ENCODE results near the gene WDR86. TPM values are rescaled to one million over a fixed set of nuclear protein-coding genes. Genes with fewer than 3 reads are reported as not detected.

The WDR86 gene
- polyA plus RNA-seq, 1 experiment = 0.04 TPM

GRCh38 chr7:151394076-151395035, 15.5 kb downstream of the WDR86 start:
- Histone ChIP-seq H3K36me3 (ENCODE audit: control insufficient read depth, insufficient read depth, low read length) (no peaks in the 10 kb centered on the region), H3K4me3 (ENCODE audit: low read depth, low read length) (no peak overlapping the region), H3K27me3 (ENCODE audit: control insufficient read depth, insufficient read depth, low read length) (peaks cover 4% of the 10 kb centered on the region; the same call in 1 of the 2 replicates)
- DNase-seq (ENCODE audit: low read depth) = no peak
- POLR2A ChIA-PET = no interaction called here
- TF ChIP-seq, protein P1, sequence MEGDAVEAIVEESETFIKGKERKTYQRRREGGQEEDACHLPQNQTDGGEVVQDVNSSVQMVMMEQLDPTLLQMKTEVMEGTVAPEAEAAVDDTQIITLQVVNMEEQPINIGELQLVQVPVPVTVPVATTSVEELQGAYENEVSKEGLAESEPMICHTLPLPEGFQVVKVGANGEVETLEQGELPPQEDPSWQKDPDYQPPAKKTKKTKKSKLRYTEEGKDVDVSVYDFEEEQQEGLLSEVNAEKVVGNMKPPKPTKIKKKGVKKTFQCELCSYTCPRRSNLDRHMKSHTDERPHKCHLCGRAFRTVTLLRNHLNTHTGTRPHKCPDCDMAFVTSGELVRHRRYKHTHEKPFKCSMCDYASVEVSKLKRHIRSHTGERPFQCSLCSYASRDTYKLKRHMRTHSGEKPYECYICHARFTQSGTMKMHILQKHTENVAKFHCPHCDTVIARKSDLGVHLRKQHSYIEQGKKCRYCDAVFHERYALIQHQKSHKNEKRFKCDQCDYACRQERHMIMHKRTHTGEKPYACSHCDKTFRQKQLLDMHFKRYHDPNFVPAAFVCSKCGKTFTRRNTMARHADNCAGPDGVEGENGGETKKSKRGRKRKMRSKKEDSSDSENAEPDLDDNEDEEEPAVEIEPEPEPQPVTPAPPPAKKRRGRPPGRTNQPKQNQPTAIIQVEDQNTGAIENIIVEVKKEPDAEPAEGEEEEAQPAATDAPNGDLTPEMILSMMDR (IDR thresholded peaks at IDR 0.05; ENCODE audit: insufficient read depth, low read depth, low read length) = no peak
- CTCF ChIA-PET = no interaction called here

DNA sequence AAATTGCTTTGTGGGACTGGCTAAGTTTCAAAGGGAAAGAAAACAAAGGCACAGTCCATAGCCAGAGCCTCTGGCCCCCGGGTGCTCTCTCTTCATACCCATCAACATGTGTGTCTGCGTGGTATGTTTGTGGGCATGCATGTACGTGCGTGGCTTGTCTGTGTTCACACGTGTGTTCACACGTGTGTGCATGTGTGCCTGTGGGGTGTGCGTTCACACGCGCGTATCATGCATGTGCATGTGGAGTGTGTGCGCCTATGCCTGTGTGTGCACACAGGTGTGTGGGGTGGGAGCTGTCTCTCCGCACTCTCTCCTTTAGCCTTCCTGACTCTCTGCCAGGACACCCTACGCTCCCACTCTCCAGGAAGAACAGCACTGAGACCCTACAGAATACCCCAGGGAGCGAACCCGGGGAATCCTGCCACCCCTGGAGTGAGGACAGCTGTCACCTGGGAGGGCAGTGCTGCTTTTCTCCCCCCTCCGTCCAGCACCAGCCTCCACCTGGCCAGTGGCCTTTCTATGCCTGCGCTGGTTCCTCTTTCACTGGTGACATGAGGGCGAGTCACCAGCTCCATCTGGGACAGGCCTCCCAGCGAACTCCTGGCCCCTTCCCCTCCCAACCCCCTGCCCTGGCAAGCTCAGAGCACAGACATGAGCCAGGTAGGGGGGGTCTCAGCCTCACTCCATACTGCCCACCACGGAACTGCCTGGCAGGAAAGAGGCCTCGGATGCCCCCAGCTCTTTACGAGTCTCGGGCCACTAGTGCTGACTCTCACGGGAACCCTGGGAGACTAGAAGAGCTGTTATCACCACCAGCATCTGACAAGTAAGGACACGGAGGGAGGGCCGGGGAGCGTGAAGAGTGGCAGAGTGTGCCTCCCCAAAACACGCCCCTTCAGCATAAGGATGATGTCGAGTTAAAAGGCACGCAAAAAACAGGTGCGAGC, 16.5 kb downstream of the WDR86 start:
- DNase-seq (ENCODE audit: low read depth) = no peak
- TF ChIP-seq, protein P1 (IDR thresholded peaks at IDR 0.05; ENCODE audit: insufficient read depth, low read depth, low read length) = no peak
- H3K27me3 ChIP-seq (ENCODE audit: control insufficient read depth, insufficient read depth, low read length) = peaks cover 4% of the 10 kb centered on the region; the same call in 1 of the 2 replicates
- no peaks in the 10 kb centered on the region for H3K36me3 ChIP-seq (ENCODE audit: control insufficient read depth, insufficient read depth, low read length)
- CTCF ChIA-PET = interaction anchor here (1.0 kb wide), 1 partner anchor 55 kb away, joined by 4 read pairs; no protein-coding TSS in a partner anchor
- no peak overlapping the region for H3K4me3 ChIP-seq (ENCODE audit: low read depth, low read length)
- POLR2A ChIA-PET = no interaction called here

DNA sequence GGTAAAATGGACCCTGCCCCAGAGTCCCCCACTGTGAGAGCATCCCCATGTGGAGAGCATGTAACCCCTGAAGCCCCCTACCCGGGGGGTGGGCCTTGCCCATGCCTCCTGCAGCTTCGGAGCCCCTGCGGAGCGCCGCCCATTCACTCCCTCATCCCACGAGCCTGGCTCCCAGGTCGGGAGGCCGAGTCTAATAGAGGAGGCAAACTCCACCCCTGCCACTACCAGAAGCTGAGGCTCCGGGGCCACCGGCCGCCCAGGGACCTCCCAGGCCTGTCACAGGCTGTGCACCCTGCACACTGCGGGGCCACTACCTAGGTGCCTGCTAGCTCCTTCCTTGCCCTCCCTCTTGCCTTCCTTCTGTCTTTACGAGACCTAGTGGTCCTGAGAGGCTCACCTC, 17.4 kb downstream of the WDR86 start:
- no peak for DNase-seq (ENCODE audit: low read depth)
- no peaks in the 10 kb centered on the region for H3K36me3 ChIP-seq (ENCODE audit: control insufficient read depth, insufficient read depth, low read length)
- CTCF ChIA-PET = interaction anchor here (1.0 kb wide), 1 partner anchor 56 kb away, joined by 4 read pairs; no protein-coding TSS in a partner anchor
- POLR2A ChIA-PET = no interaction called here
- H3K4me3 ChIP-seq (ENCODE audit: low read depth, low read length) = no peak overlapping the region
- TF ChIP-seq, protein P1 (IDR thresholded peaks at IDR 0.05; ENCODE audit: insufficient read depth, low read depth, low read length) = no peak
- peaks cover 4% of the 10 kb centered on the region; the same call in 1 of the 2 replicates for H3K27me3 ChIP-seq (ENCODE audit: control insufficient read depth, insufficient read depth, low read length)

DNA sequence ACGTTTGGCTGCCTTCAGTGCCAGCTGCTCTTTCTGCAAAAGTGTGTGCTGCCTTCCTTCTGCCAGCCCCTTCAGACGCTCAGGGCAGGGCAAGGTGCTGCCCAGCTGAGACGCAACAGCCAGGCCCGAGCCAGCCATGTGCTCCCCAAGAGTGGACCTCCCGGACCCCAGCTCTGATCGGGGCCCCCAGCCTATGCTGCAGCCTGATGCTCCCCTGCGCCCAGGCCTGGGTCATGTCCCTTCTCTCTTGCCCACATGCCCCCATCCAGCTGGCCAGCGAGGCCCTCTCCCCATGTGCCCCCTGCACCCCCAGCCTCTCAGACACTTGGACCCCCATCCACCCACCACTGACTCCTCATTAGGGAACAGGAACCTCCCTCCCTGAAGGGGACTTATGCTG, 17.8 kb downstream of the WDR86 start:
- Histone ChIP-seq H3K4me3 (ENCODE audit: low read depth, low read length) (no peak overlapping the region), H3K27me3 (ENCODE audit: control insufficient read depth, insufficient read depth, low read length) (peaks cover 4% of the 10 kb centered on the region; the same call in 1 of the 2 replicates), H3K36me3 (ENCODE audit: control insufficient read depth, insufficient read depth, low read length) (no peaks in the 10 kb centered on the region)
- TF ChIP-seq, protein P1 (IDR thresholded peaks at IDR 0.05; ENCODE audit: insufficient read depth, low read depth, low read length) = no peak
- CTCF ChIA-PET = interaction anchor here (1.0 kb wide), 1 partner anchor 56 kb away, joined by 4 read pairs; no protein-coding TSS in a partner anchor
- POLR2A ChIA-PET = no interaction called here
- DNase-seq (ENCODE audit: low read depth) = no peak
